Measurements from ENCODE around the gene TSHZ2. TPM values are rescaled to one million over a fixed set of nuclear protein-coding genes. Genes with fewer than 3 reads are reported as not detected.

TSHZ2 gene
- total RNA-seq, 1 donor from 2014 or later, result 1.2 TPM

GRCh38 chr20:53513168-53513488, 541.0 kb downstream of the TSHZ2 start:
- Histone ChIP-seq H3K79me2 (ENCODE audit: insufficient read depth, low read length) (no peaks in the 10 kb centered on the region), H3K27ac (ENCODE audit: low read depth, low read length) (no peak overlapping the region), H4K20me1 (ENCODE audit: insufficient read depth, low read length) (no peaks in the 10 kb centered on the region), H3K9me3 (ENCODE audit: insufficient read depth, low read depth, low read length) (no peaks in the 10 kb centered on the region), H3K36me3 (ENCODE audit: insufficient read depth, low read length) (no peaks in the 10 kb centered on the region), H2AFZ (ENCODE audit: low read depth, low read length) (no peak overlapping the region), H3K4me1 (ENCODE audit: insufficient read depth, low read length) (no peaks in the 10 kb centered on the region), H3K9ac (ENCODE audit: low read length) (no peak overlapping the region), H3K4me3 (ENCODE audit: insufficient read depth, low read depth, low read length) (no peak overlapping the region), H3K4me2 (ENCODE audit: low read length) (no peak overlapping the region), H3K27me3 (ENCODE audit: insufficient read depth, low read length) (no peaks in the 10 kb centered on the region)
- H3K27ac Mint-ChIP-seq (ENCODE audit: unreplicated experiment), result no peak overlapping the region
- no peak for TF ChIP-seq EZH2 (IDR thresholded peaks at IDR 0.05; ENCODE audit: insufficient read depth, low read length)
- H3K27me3 Mint-ChIP-seq (ENCODE audit: low read depth, unreplicated experiment), result no peaks in the 10 kb centered on the region
- H3K4me3 Mint-ChIP-seq (ENCODE audit: unreplicated experiment), result no peak overlapping the region
- no peak for FAIRE-seq
- H3K36me3 Mint-ChIP-seq (ENCODE audit: low read depth, unreplicated experiment), result no peaks in the 10 kb centered on the region
- H3K9me3 Mint-ChIP-seq (ENCODE audit: unreplicated experiment), result no peaks in the 10 kb centered on the region
- DNase-seq (ENCODE audit: low read depth), result no peak
- peaks cover 3% of the 10 kb centered on the region for H3K4me1 Mint-ChIP-seq (ENCODE audit: low read depth, unreplicated experiment)

DNA sequence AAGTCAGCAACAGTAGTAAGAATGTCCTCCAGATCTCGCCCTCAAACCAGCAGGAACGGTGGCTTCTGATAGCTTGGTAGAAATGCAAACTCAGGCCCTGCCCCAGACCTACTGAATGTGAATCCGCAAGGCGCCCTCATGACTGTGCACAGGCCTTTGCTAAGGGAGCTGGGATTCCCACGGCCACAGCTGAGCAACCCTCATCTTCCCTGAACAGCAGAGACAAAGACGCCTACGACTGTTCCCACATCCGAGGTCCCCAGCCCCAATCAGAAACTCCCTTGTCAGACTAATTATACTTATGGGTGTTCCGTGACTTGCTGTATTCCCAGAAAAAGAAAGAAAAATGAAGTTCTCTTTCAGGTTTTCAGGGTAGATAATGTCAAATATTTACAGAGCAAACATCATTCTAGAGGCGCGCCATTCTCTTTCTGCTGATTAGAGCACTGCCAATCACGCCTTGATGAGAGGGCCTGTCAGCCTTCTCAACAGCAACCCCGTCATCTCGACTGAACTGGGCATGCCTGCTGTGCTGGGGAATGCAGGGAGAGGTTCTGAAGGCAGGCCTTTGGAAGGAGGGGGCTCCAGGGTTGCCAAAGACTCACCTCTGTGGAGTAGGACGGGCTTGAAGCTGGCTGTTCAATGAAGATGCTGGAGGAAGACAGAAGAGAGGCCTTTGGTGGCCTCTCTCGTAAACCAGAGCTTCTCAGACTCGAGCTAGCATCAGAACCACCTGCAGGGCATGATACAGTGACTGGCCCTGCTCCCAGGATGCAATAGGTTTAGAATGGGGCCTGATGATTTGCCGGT, 541.5 kb downstream of the TSHZ2 start:
- no peak overlapping the region for H3K4me3 Mint-ChIP-seq (ENCODE audit: unreplicated experiment)
- H2AFZ ChIP-seq (ENCODE audit: low read depth, low read length), result no peak overlapping the region

GRCh38 chr20:53515749-53516148, 543.6 kb downstream of the TSHZ2 start:
- FAIRE-seq (no peak), DNase-seq (ENCODE audit: low read depth) (no peak)
- Mint-ChIP-seq H3K27me3 (ENCODE audit: low read depth, unreplicated experiment) (no peaks in the 10 kb centered on the region), H3K4me1 (ENCODE audit: low read depth, unreplicated experiment) (peaks cover 3% of the 10 kb centered on the region), H3K4me3 (ENCODE audit: unreplicated experiment) (no peak overlapping the region), H3K36me3 (ENCODE audit: low read depth, unreplicated experiment) (no peaks in the 10 kb centered on the region), H3K27ac (ENCODE audit: unreplicated experiment) (no peak overlapping the region), H3K9me3 (ENCODE audit: unreplicated experiment) (no peaks in the 10 kb centered on the region)
- H3K36me3 ChIP-seq (ENCODE audit: insufficient read depth, low read length), result no peaks in the 10 kb centered on the region
- no peaks in the 10 kb centered on the region for H3K79me2 ChIP-seq (ENCODE audit: insufficient read depth, low read length)
- no peak overlapping the region for H2AFZ ChIP-seq (ENCODE audit: low read depth, low read length)
- no peak overlapping the region for H3K9ac ChIP-seq (ENCODE audit: low read length)
- no peaks in the 10 kb centered on the region for H3K9me3 ChIP-seq (ENCODE audit: insufficient read depth, low read depth, low read length)
- H3K27ac ChIP-seq (ENCODE audit: low read depth, low read length), result no peak overlapping the region
- H3K4me2 ChIP-seq (ENCODE audit: low read length), result no peak overlapping the region
- H3K27me3 ChIP-seq (ENCODE audit: insufficient read depth, low read length), result no peaks in the 10 kb centered on the region
- no peak for TF ChIP-seq EZH2 (IDR thresholded peaks at IDR 0.05; ENCODE audit: insufficient read depth, low read length)
- TF ChIP-seq, protein P1, sequence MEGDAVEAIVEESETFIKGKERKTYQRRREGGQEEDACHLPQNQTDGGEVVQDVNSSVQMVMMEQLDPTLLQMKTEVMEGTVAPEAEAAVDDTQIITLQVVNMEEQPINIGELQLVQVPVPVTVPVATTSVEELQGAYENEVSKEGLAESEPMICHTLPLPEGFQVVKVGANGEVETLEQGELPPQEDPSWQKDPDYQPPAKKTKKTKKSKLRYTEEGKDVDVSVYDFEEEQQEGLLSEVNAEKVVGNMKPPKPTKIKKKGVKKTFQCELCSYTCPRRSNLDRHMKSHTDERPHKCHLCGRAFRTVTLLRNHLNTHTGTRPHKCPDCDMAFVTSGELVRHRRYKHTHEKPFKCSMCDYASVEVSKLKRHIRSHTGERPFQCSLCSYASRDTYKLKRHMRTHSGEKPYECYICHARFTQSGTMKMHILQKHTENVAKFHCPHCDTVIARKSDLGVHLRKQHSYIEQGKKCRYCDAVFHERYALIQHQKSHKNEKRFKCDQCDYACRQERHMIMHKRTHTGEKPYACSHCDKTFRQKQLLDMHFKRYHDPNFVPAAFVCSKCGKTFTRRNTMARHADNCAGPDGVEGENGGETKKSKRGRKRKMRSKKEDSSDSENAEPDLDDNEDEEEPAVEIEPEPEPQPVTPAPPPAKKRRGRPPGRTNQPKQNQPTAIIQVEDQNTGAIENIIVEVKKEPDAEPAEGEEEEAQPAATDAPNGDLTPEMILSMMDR (IDR thresholded peaks at IDR 0.05; ENCODE audit: insufficient read depth, low read depth, low read length), result no peak
- H4K20me1 ChIP-seq (ENCODE audit: insufficient read depth, low read length), result no peaks in the 10 kb centered on the region
- H3K4me3 ChIP-seq (ENCODE audit: insufficient read depth, low read depth, low read length), result no peak overlapping the region
- no peaks in the 10 kb centered on the region for H3K4me1 ChIP-seq (ENCODE audit: insufficient read depth, low read length)

More for the DNA sequence above, 541.5 kb downstream of the TSHZ2 start:
- Histone ChIP-seq H3K27ac (ENCODE audit: low read depth, low read length) (no peak overlapping the region), H3K9ac (ENCODE audit: low read length) (no peak overlapping the region), H3K4me3 (ENCODE audit: insufficient read depth, low read depth, low read length) (no peak overlapping the region), H3K9me3 (ENCODE audit: insufficient read depth, low read depth, low read length) (no peaks in the 10 kb centered on the region), H4K20me1 (ENCODE audit: insufficient read depth, low read length) (no peaks in the 10 kb centered on the region), H3K27me3 (ENCODE audit: insufficient read depth, low read length) (no peaks in the 10 kb centered on the region), H3K4me2 (ENCODE audit: low read length) (no peak overlapping the region), H3K79me2 (ENCODE audit: insufficient read depth, low read length) (no peaks in the 10 kb centered on the region), H3K4me1 (ENCODE audit: insufficient read depth, low read length) (no peaks in the 10 kb centered on the region), H3K36me3 (ENCODE audit: insufficient read depth, low read length) (no peaks in the 10 kb centered on the region)
- TF ChIP-seq EZH2 (IDR thresholded peaks at IDR 0.05; ENCODE audit: insufficient read depth, low read length), result no peak
- TF ChIP-seq, protein P1 (IDR thresholded peaks at IDR 0.05; ENCODE audit: insufficient read depth, low read depth, low read length), result no peak
- peaks cover 3% of the 10 kb centered on the region for H3K4me1 Mint-ChIP-seq (ENCODE audit: low read depth, unreplicated experiment)
- no peak overlapping the region for H3K27ac Mint-ChIP-seq (ENCODE audit: unreplicated experiment)
- H3K9me3 Mint-ChIP-seq (ENCODE audit: unreplicated experiment), result no peaks in the 10 kb centered on the region
- no peaks in the 10 kb centered on the region for H3K27me3 Mint-ChIP-seq (ENCODE audit: low read depth, unreplicated experiment)
- H3K36me3 Mint-ChIP-seq (ENCODE audit: low read depth, unreplicated experiment), result no peaks in the 10 kb centered on the region
- FAIRE-seq (no peak), DNase-seq (ENCODE audit: low read depth) (peak; percentile 51)

Measured in astrocyte (in vitro differentiated cells and primary cell).